Activated gamma-delta T cell (primary cell): Measurements from ENCODE around the gene MAPK13.
"Not testable (repeated sequence)": the region's sequence is repeated elsewhere in the genome, so short reads cannot be mapped to it uniquely, and the experiment has no call there.

ENCODE experiments used
- DNase-seq: peaks from one replicate; lab custom pipeline; 2025; lab: John Stamatoyannopoulos, UW

The MAPK13 gene

DNA sequence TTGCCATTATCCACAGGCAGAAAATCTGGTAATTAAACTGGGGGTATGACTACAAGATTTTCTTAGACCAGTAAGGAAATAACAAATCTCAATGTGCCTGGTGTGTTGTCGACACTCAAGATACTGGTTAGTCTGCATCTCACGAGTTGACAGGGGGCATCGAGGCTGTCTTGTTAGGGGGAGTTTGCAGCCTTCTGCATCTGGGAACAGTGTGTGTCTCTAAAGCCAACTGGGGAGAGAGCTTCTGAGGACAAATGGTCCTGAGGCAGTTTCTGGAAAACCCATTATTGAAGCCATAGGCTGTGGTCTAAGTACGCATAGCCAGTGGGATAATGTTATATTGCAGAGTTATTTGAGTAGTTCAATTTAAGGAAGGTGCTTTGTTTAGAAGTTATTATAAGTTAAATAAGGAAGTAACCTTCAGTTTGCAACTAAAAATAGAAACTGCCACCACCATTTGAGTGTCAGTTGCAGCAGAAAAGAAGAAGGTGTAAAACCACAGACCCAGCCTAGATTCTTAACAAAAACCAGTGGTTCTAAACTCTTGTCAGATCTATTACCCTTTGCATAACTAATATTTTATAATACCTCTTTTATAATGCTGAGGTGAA lies 15.4 kb upstream of the MAPK13 start:
- DNase-seq: no peak

DNA sequence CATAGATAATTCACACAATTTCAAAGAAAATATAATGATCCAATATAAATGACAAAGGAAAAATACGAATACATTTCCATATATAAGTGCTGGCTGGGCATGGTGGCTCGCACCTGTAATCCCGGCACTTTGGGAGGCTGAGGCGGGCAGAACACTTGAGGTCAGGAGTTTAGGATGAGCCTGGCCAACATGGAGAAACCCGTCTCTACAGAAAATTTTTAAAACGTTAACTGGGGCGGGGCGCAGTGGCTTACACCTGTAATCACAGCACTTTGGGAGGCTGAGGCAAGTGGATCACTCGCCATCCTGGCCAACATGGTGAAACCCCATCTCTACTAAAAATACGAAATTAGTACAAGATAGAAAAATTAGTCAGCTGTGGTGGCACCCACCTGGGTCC lies 14.9 kb upstream of the MAPK13 start:
- no peak for DNase-seq

DNA sequence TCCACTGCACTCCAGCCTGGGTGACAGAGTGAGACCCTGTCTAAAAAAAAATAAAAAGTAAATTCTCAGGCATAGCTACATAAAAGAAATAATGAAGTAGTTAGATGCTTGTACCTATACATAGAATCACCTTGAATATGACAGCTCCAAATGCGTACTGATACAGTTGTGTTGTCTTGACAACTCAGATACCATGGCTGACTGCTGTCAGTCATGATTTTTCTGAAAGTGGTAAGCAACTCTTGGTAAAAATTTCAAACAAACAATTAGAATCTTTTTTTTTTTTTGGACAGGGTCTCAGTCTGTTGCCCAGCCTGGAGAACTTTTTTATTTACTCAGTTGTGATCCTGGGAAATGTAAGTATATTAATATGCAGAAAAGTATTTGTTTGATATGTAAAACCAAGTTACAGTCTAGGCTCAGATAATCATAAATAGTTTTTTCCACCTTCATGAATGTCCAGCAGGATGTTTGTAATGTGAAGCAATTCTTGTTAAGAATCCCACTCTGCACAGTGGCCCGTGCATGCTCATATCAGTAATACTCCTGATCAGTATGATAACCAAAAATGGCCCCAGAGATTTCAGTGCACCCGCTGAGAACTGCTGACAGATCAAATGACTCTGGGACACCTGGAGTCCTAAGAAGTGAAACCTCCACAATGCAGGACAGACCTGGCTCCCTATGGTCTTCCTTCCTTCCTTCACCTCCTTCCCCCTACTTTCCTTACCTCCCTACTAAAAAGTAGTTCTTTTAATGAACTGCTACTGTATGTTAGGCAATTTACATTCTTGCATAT lies 14.0 kb upstream of the MAPK13 start:
- DNase-seq: no peak

GRCh38 chr6:36116943-36117342 lies 13.4 kb upstream of the MAPK13 start:
- DNase-seq: no peak

- no peak for DNase-seq
Measured at GRCh38 chr6:36117658-36118549, 12.4 kb upstream of the MAPK13 start.

- DNase-seq: no peak
Measured at GRCh38 chr6:36118550-36119107, 11.7 kb upstream of the MAPK13 start.

DNA sequence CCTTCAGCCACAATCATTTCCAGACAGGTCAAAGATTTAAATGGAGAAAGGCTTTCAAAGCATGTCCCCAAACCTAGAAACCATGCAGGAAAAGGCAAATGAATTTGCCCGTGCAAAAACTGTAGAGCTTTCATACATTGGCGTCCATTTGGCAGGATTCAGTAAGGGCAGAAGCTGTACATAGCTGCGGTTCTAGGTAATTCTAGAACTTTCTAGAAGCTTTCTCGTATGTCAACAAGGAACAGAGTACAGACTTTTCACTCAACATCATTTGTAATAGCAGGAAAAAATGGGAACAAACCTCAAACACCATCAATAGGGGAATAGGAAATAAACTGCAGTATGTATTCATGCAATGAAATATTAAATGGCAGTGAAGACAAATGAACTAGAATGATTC lies 11.1 kb upstream of the MAPK13 start:
- DNase-seq: no peak

DNA sequence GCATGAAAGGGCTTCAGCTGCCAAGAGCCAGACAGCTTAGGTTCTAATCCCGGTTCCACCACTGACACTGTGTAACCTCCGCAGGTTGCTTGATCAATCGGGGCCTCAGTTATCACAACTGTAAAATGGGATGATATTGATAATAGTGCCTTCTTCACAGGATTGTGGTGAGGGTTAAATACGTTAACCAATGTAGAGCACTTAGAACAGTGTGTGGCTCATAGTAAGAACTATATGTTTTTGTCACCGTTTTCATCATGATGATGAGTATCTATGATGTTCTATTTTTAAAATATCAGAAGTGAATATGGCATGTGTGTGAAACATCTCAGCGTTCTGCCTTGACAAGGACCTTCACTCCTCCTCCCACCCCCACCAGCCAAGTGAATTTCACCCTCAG lies 10.3 kb upstream of the MAPK13 start:
- DNase-seq: no peak

DNA sequence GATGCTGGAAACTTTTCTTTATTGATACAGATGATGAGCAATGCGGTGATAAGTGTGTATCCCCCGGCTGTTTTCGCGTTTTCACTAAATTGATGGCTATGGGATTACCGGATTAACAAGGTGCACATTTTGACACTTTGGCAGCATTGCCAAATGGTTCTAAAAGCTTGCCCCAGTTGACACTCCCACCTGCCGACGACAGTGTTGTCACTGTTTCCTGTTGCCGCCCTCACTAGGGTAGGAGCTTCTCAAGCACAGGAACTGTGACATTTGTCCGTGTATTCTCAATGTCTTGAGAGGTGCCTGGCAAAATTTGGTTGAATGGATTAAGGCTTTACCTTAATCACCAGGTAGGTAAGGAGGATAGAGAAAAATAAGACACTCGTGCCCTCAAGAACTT lies 9.8 kb upstream of the MAPK13 start:
- DNase-seq: no peak

GRCh38 chr6:36120979-36121786 lies 9.1 kb upstream of the MAPK13 start:
- no peak for DNase-seq

- DNase-seq: no peak
Measured at GRCh38 chr6:36121787-36122494, 8.4 kb upstream of the MAPK13 start.

- no peak for DNase-seq
Measured at GRCh38 chr6:36122495-36123269, 7.6 kb upstream of the MAPK13 start.

DNA sequence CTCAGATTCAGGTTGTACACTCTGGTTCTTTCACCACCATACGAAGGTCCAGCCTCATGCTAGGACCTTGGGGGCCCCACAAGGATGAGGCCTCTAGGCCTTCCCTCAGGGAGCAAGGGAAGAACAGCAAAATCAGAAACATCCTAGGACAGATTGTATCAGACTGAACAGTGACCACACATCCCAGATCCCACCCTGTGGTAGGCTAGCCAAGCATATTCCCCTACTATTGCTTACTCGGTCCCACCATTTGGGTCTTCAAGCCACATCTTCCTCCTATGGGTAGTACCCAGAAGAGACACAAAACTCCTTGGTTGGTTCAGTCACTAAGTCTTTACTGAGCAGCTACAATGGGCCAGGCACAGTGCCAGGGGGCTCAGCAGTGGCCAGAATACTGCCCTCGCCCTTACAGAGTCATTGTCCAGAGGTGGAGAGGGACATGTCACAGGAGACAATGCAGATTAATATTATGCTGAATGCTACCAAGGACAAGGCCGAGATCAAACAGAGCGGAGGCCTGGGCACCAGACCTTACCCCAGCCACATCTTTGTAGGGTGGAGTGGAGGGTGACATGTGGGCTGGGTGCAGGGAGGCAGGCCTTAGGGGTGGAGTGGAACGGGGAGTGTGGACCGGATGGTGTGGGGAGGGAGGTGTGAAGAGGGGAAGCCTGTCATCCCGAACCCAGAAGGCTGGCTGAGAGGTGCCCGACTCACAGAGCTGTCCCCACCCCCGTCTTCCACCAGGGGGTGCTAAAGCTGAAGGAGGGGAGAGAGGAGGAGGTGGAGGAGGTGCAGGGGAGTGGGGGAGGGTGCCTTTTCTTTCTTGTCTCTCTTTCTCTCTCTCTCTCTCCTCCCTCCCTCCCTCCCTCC lies 6.8 kb upstream of the MAPK13 start:
- peak; percentile 27 for DNase-seq

- not testable (repeated sequence) for DNase-seq
Measured at GRCh38 chr6:36124346-36124745, 6.0 kb upstream of the MAPK13 start.

GRCh38 chr6:36124881-36125280 lies 5.4 kb upstream of the MAPK13 start:
- no peak for DNase-seq

- DNase-seq: no peak
Measured at GRCh38 chr6:36125575-36125974, 4.7 kb upstream of the MAPK13 start.

DNA sequence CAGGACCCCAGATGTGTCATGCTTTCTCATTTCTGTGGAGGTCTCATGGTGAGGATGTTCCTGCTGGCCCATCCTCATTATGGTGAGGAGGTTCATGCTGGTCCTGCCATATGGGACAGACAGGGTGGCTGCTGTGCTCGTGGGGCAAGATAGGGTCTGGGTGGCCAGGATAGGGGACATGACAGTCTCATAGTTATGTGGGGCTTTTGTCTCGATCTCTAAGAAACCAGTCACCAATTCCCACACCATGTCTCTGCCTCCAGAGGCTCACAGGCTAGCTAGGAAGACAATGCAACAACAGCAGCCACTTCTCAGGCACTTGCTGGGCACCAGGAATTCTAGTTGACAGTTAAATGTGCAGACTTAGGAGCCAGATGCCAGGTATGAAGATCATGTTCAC lies 4.2 kb upstream of the MAPK13 start:
- no peak for DNase-seq

DNA sequence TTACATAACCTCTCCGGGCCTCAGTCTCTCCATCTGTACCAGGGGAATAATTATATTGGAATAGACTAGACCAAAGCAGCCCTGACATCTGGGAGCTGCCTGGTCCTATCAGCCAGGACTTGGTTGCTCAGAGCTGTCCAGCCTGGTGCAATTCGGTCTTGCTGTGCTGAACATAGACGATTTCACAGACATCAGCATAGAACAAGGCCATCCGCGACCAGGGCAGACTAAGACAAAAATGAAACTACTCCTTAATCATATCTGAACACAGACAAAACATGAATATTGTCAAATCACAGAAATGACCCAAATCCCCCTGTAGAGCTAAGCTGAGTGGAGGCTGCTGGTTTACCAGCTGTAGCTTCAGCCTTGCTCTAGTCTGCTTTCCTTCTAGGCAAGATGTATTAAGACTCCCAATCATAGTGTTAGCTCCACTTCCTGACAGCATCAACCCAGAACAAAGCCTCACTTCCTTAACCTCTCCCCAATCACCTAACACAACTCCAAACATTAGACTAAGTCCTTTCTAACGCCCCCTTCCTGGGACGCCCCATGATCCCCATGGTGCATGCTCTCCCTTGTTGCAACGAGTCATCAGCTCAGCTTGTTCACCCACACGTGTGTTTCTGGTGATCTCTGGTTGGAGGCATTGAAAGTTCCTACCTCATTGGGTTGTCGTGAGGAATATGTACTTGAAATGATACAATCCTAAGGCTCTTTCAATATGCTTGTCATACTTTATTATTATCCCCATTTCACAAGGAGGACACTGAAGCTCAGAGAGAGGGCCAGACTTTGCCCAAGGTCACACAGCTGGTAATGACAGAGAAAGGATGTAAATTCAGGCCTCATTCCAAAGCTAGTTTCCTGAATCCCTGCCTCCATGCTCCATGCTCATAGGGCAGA lies 3.5 kb upstream of the MAPK13 start:
- DNase-seq: no peak
